GM21825 (cell line): ENCODE measurements around the gene ZNF823.
"Not testable (repeated sequence)": the region's sequence is repeated elsewhere in the genome, so short reads cannot be mapped to it uniquely, and the experiment has no call there.

ENCODE experiments used
- ATAC-seq: cut with Tn5 transposase; IDR thresholded peaks from one replicate; pipeline ENCODE4 v1.9.1; 2021; ENCODE audit warnings: mild to moderate bottlenecking, moderate library complexity; ENCODE audit not compliant: unreplicated experiment

ZNF823 gene

DNA sequence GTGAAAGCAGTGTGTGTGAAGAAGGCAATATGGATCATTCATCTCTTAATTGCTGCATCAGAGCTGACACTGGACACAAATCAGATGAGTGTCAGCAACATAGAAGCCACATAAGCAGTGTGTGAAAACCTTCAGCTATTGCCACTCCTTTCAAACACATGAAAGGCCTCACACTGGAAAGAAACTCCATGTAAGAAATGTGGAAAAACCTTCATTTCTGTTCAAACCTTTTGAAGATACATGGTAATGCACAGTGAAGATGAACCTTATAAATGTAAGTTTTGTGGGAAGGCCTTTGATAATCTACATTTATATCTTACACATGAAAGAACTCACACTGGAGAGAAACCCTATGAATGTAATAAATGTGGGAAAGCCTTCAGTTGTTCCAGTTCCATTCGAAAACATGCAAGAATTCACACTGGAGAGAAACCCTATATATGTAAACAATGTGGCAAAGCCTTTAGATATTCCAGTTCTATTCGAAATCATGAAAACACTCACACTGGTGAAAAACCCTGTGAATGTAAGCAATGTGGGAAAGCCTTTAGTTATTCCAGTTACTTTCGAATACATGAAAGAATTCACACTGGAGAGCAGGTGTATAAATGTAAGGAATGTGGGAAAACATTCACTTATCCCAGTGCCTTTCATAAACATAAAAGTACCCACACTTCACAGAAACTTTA, 53.6 kb downstream of the ZNF823 start:
- no peak for ATAC-seq

DNA sequence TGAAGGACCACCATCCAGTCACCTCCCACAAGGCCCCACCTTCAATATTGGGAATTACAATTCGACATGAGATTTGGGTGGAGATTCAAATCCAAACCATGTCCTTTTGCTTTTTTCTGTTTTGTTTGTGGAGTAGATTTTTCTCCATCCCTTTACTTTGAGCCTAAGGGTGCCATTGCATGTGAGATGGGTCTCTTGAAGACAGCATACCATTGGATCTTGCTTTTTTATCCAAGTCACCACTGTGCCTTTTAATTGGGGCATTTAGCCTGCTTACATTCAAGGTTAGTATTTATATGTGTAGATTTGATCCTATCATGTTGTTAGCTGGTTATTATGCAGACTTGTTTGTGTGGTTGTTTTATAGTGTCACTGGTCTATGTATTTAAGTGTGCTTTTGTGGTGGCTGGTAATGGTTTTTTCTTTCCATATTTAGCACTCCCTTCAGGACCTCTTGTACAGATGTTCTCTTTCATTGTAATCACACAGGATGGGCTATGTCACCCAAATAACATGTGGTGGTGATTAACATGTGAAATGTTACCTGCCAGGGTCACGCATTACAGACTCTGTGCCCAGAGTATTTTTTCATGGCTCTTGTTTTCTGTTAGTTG, 58.0 kb downstream of the ZNF823 start:
- ATAC-seq: no peak

DNA sequence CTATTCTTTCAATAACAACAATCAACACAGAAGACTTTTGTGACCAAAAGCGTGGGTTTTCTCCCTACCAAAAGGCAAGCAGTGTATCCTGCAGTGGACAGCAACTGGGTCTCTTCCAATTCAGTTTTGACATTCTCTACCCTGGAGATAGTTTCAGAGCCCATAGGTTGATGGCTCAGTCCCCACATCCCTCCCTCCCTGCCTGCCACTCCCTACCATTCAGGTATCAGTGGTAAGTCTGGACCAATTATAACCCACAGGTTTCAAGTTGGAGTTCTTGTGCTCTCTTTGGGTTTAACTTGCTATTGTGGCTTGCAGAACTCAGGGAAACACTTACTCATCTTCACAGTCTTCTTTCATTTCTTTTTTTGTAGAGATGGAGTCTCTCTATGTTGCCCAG, 60.2 kb downstream of the ZNF823 start:
- no peak for ATAC-seq

DNA sequence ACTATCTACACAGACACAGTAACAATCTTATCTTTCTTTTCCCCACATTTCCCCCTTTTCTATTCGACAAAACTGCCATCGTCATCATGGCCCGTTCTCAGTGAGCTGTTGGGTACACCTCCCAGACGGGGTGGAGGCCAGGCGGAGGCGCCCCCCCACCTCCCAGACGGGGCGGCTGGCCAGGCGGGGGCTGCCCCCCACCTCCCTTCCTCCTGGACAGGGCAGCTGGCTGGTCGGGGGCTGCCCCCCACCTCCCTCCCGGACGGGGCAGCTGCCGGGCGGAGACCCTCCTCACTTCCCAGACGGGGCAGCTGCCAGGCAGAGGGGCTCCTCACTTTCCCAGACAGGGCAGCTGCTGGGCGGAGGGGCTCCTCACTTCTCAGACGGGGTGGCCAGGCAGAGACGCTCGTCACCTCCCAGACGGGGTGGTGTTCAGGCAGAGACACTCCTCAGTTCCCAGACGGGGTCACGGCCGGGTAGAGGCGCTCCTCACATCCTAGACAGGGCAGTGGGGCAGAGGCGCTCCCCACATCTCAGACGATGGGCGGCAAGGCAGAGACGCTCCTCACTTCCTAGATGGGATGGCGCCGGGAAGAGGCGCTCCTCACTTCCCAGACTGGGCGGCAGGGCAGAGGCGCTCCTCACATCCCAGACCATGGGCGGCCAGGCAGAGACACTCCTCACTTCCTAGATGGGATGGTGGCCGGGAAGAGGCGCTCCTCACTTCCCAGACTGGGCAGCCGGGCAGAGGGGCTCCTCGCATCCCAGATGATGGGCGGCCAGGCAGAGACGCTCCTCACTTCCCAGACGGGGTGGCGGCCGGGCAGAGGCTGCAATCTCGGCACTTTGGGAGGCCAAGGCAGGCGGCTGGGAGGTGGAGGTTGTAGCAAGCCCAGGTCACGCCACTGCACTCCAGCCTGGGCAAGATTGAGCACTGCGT, 61.8 kb downstream of the ZNF823 start:
- not testable (repeated sequence) for ATAC-seq

DNA sequence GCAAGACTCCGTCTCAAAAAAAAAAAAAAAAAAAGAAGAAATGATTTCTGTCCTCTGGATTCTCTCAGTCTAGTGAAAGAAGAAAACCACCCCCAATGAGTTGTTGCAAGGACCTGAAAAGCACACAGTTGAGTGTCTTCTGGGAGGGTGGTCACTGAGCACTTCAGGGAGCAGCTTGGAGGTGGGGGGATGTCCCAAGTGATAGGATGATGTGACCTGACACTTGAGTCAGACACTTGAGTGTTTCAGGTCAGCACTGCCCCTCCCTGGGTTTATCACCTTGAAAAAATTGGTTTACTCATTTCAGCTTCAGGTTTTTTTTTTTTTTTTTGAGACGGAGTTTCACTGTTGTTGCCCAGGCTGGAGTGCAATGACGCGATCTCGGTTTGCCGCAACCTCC, 63.2 kb downstream of the ZNF823 start:
- ATAC-seq: no peak

DNA sequence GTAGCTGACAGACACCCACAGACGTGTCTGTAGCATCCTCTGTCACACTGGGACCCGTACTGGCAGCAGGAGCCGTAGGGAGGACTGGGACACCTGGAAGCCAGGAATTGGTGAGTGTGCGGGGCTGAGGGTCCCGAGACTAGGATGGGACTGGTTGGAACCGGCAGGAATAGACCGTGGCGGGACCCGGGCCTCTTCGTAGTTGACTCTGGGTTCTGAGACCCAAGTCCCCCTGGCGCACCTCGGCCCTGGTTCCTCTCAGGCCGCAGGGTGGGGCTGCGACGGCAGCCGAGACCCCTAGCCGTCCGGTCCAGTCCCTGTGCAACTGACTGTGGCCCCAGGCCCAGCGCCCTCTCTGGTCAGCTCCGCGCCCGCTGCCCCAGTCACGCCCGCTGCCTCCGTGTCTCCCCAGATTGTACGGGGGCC, 64.7 kb downstream of the ZNF823 start:
- no peak for ATAC-seq

DNA sequence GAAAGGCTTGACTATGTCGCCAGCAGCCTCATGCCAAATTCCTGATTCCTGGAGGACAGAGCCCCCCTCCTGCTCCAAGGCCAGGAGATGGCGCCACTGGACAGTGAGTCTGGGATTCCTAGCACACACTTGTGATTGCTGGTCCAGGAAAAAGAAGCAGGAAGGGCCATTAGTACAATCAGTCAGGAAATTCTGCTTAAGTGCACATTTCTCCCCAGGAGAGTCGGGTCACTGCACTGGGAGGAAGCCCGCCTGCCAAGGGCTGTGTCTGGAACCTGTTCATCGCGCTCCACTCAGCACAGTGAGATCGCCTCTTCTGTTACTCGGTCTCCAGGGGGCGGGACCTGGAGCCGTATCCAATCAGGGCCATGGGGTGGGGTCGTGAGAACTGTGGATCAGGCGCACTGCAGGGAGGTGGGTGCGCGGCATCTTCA, 65.1 kb downstream of the ZNF823 start:
- no peak for ATAC-seq
